Gastrocnemius medialis (tissue), 4 donors: ENCODE measurements around the gene ASTN2.

ENCODE experiments used
- POLR2A ChIP-seq, 2 donors: fragments of 450-650 bp; IDR thresholded peaks; one replicate each; pipeline ENCODE4 v1.6.1; 2017; ENCODE audit warnings: antibody characterized with exemption in 2 of 2, mild to moderate bottlenecking in 2 of 2, moderate library complexity in 2 of 2
- TF ChIP-seq, protein P1 (sequence below), 5 experiments: fragments of 450-650 bp in 3 of 5; fragments of 200-600 bp in 2 of 5; sonication (generic) in 2 of 5; IDR thresholded peaks in 4 of 5; conservative IDR thresholded peaks in 1 of 5; 1 replicate in 4 of 5; 2 replicates in 1 of 5; pipeline ENCODE4 v1.5.1; 2016 to 2019; ENCODE audit warnings: antibody characterized with exemption in 5 of 5, mild to moderate bottlenecking in 3 of 5, moderate library complexity in 3 of 5

- TF ChIP-seq, protein P1, sequence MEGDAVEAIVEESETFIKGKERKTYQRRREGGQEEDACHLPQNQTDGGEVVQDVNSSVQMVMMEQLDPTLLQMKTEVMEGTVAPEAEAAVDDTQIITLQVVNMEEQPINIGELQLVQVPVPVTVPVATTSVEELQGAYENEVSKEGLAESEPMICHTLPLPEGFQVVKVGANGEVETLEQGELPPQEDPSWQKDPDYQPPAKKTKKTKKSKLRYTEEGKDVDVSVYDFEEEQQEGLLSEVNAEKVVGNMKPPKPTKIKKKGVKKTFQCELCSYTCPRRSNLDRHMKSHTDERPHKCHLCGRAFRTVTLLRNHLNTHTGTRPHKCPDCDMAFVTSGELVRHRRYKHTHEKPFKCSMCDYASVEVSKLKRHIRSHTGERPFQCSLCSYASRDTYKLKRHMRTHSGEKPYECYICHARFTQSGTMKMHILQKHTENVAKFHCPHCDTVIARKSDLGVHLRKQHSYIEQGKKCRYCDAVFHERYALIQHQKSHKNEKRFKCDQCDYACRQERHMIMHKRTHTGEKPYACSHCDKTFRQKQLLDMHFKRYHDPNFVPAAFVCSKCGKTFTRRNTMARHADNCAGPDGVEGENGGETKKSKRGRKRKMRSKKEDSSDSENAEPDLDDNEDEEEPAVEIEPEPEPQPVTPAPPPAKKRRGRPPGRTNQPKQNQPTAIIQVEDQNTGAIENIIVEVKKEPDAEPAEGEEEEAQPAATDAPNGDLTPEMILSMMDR (IDR thresholded peaks at IDR 0.05 in 4 of 5, conservative IDR thresholded peaks at IDR 0.05 in 1 of 5), result no peak
- TF ChIP-seq POLR2A (IDR thresholded peaks at IDR 0.05), result no peak
Measured at GRCh38 chr9:117293206-117294114, 121.4 kb downstream of the ASTN2 start.
